Gastroesophageal sphincter (tissue), 2 donors: ENCODE data around the gene ENPP3.

ENCODE experiments used
- POLR2A ChIP-seq, 2 donors: fragments of 450-650 bp; IDR thresholded peaks; one replicate each; pipeline ENCODE4 v1.6.1; 2017; ENCODE audit warnings: antibody characterized with exemption in 2 of 2, mild to moderate bottlenecking in 2 of 2, moderate library complexity in 1 of 2
- POLR2AphosphoS5 ChIP-seq: sonication (generic); formaldehyde crosslinking; IDR thresholded peaks from one replicate; pipeline ENCODE4 v1.6.1; 2017; ENCODE audit warnings: antibody characterized with exemption

DNA sequence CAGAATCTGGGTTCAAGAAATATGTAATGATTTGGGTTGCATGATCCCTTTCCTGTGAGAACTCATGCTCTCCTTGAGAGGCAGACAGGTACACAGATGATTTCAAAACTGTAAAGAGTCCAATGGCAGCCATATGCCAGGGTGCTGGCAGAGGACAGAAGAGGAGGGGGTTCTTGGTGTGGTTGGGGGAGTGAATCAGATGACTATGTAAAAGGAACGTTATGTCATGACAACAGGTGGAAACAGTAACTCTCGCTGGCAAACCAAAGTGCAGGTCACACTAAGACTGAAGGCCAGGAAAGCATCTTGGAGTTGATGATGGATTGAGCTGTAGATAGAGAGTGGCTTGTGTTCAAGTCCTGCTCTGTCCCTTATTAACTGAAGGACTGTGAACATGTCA is 43.8 kb downstream of the ENPP3 start:
- no peak for TF ChIP-seq POLR2AphosphoS5
- no peak for TF ChIP-seq POLR2A (IDR thresholded peaks at IDR 0.05)
